Posterior vena cava (tissue), 2 donors: Measurements from ENCODE around the gene TTC3. TPM values are rescaled to one million over a fixed set of nuclear protein-coding genes. Genes with fewer than 3 reads are reported as not detected.
A peak's percentile ranks its signal among the peaks of the same experiment; 100 is the strongest.

ENCODE experiments used
- DNase-seq: peaks from one replicate; pipeline ENCODE4 v3.0.0-alpha.2; 2020; ENCODE audit warnings: low spot score
- intact Hi-C, 2 donors: fragments of 100-400 bp; cut with DNase I; formaldehyde crosslinking; loops; one replicate each; pipeline versions ENCODE4 v1.14.1 to v1.14.2; 2022 to 2023
- total RNA-seq, 2 donors: library from RNA; stranded (reverse); fragmentation: NEBNext Ultra II Directional; extraction: Animal tissue kit (Norgen Biotek cat#: 25700); gene quantifications; one replicate each; pipeline ENCODE4 v1.2.1, GENCODE V29; 2021
- donor health status: DM: yes; HTN: yes; CAD: no.
- donor health status: DM: yes; HTN: yes; CAD: no.

Gene TTC3
- total RNA-seq, 2 donors from 2014 or later: 98.4 to 123 TPM

DNA sequence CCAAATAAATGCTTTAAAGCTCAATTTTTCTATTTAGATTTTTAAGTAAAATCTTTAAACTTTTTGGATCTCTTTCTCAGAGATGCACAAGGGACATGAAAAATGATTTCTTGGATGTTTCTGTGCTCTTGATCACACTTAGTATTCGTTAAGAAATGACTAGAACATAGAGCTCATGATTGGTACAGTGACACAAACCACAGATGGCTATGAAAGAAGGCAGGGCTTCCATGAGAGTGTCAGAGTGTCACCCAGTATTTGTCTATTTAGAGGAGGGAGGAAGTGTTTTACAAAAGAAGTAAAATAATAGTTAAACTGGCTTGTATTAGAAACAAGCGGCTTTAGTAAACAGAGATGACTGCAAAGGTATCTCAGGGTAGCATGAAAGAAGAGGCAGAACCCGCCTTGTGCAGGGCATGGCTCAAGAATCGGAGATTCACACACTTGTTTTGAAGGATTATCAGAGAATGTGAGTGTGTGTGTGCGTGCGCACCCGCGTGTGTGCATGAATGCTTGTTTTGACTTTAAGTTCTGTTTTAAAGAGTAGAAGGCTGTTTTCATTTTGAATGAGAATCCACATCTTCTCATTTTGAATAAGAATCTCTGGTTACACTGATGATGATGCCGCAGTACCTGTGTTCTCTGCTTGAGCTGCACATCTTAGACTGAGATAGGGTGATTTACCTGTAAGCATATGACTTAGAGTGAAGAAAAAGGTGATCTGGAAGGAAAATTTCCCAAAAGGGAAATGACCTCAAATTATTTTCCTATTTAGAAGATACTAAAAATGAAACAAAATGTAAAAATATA is 111.9 kb downstream of the TTC3 start:
- no peak for DNase-seq
- intact Hi-C loops: loop anchor here in 1 of 2 donors (1.0 kb wide), 1 partner anchor 12 kb away; no protein-coding TSS in a partner anchor

DNA sequence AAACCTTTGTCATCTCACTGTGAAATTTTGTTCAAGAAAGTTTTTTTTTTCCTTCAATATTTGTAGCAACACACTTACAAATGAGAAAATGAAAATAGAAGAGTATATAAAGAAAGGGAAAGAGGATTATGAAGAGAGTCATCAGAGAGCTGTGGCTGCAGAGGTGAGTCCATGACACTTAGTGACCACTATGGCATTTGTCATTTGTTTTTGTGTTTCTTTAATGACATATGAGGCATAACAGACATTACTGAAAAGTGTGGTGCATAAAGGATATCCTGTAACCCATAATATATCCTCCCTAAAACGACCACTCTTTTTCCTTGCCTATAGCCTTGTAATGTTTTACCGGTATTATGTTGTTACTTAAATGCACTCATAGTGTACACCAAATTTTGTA is 113.9 kb downstream of the TTC3 start:
- intact Hi-C loops: no loop called here
- no peak for DNase-seq

DNA sequence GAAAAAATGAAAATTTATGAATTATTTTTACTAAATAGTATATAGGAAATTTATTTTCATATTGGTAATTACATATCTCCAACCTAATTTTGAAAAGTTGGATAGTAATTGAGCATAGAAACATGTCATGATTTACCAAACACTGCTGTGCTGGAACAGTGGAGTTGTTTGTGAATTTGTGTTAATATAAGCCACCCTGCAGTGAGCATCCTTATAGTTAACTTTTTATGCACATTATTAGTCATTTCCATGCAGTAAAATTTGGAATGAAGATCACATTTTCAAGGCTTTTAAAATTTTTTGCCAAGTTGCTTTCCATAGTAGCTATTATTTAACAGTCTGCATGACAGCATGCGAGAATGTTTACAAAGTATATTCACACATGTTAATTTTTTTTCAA is 115.8 kb downstream of the TTC3 start:
- no peak for DNase-seq

DNA sequence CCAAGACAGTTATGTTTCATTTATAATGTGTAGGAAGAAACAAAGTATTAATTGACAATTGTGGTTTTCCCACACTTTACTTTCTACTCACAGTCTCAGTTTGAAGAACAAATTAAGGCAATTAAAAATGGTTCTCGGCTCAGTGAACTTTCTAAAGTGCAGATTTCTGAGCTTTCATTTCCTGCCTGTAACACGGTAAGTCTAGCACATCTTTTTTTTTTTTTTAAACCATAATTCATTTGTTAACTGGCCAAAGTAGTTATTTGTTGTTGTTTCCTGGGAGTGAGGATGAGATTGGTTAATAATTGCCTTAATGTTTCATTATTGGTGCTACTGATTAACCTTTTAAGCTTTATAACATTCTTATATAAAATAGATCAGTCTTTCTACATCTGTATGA is 119.0 kb downstream of the TTC3 start:
- no peak for DNase-seq
- intact Hi-C loops: no loop called here

More for the DNA sequence above, 115.8 kb downstream of the TTC3 start:
- intact Hi-C loops: no loop called here

DNA sequence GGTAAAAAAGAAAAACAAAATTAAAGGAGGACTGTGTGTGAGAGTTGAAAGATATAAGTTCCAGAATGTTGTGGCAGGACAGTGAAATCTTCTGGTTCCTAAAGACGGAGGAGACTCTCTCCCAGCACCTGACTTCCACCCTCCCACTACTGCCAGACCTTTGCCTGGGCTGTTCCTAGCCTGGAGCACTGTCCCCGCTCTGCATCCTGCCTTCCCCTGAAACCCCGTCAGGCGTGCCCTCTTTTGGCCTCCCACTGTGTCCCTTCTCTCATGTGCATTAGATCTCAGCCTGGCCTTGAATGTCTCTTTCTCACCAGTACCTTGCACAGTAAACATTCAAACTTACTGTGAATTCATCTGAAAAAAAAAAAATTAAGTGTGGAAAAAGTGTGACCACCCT is 120.0 kb downstream of the TTC3 start:
- DNase-seq: no peak
- intact Hi-C loops: no loop called here

DNA sequence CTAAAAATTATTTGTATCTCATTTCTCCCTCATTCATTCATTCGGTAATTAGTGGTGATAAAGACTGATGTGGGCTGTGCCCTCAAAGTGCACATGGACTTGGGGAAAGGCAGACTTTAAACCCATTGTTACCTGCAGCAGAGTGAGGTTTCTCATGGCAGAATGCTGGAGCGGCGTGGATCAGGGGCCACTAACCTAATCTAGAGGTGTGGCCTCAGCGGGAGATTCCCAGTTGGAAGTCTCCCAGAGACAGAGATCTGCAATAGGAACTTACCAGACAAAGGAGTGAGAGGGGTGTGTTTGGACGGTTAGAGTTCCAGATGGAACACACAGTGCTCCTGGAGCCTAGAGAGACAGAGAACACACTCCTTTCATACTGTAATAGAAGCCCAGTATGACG is 120.6 kb downstream of the TTC3 start:
- no peak for DNase-seq
- intact Hi-C loops: no loop called here

DNA sequence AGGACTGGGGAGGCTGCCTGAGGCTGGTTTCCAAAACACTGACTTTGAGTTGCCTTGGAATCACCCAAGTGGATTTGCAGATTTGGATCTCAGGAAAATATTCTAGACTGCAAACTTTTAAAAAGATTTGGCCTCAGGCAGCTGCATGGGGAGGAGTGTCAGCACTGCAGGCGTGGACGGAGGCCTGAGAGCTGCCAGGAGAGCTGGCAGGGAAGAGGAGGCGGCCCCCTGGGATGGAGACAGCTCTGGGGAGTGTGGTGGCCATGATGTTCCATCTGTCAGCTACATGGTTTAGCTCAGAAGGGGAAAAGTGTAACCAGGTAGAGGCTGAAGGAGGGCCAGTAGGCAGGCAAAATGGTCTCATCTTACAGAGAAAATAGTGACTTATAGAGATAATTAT is 122.0 kb downstream of the TTC3 start:
- intact Hi-C loops: no loop called here
- DNase-seq: no peak

DNA sequence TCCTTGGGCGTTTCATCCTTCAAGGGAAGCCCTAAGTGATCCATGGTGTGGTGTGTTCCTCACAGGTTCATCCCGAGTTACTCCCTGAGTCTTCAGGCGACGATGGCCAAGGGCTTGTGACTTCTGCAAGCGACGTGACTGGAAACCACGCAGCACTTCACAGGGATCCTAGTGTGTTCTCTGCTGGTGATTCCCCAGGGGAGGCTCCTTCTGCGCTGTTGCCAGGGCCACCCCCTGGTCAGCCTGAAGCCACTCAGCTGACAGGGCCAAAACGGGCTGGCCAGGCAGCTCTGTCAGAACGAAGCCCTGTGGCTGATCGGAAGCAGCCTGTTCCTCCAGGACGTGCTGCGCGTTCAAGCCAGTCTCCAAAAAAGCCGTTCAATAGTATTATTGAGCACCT is 122.6 kb downstream of the TTC3 start:
- no peak for DNase-seq
- intact Hi-C loops: no loop called here

DNA sequence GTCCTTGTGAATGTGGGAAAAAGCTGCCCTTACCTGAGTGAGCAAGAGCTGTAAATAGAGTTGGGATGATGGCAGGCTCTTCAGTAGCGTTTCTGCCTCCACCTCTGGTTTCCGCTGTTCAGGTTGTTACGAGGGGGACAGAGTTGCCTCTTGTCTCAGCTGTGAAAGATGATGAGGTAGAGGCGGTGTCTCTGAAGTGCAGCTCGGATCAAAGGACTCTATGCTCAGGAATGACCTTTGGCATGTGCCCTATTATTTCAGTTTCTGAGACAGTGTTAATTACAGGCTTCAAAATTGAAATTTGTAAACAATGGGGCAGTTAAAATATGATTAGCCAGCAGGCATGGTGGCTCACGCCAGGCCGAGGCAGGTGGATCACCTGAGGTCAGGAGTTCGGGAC is 123.8 kb downstream of the TTC3 start:
- DNase-seq: no peak
- intact Hi-C loops: no loop called here

DNA sequence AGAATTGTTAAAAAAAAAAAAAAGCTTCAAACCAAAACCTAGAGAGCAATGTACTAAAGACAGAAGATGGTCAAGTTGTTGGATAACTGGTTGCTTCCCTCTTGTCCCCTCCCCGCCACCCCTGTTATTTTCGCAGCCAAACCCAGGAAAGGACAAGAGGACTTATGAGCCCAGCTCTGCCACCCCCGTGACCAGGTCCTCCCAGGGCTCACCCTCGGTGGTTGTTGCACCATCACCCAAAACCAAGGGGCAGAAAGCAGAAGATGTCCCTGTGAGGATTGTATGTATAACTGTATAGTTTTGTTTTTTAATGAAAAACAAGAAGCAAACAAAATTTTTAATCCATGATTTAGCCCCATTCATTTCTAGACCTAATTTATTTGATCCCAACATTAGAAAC is 124.7 kb downstream of the TTC3 start:
- intact Hi-C loops: no loop called here
- no peak for DNase-seq

DNA sequence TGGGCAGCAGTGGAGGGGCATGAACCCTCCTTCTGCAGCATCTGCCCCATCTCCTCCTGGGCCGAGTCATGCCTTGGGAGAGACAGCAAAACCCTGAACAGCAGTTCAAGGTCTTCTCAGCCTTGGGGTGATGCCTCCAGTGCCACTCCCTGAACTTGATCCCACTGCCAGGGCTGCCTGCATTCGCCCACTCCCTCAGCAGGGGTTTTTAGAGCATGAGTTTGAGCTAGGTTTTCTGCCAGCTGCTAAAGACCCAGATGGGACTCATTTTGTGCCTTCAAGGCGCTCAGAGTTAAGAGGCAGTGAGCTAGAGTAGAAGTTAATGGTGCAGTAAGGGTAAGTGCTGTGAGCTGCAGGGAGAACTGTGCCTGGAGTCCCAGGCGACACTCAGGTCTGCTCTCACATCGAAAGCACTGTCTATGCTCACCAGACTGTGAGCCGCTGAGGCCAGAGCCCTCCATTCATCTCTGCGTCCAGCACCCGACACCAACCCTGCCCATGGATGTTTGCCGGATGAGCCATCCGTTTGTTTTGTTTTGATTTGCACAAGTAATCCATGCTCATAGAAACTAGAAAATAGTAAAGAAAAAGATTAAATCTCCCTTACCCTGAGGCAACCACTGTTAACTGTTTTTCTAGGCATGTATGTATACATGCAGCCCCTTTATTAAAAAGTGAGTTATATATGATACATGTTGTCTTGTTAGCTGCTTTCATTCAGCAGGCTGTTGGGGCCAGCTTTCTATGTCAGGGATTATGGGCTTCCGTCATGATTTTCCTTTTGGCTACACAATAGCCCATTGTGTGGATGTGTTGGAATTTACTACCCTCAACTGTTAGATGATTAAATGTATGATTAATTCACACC is 126.2 kb downstream of the TTC3 start:
- DNase-seq: no peak
- intact Hi-C loops: no loop called here

DNA sequence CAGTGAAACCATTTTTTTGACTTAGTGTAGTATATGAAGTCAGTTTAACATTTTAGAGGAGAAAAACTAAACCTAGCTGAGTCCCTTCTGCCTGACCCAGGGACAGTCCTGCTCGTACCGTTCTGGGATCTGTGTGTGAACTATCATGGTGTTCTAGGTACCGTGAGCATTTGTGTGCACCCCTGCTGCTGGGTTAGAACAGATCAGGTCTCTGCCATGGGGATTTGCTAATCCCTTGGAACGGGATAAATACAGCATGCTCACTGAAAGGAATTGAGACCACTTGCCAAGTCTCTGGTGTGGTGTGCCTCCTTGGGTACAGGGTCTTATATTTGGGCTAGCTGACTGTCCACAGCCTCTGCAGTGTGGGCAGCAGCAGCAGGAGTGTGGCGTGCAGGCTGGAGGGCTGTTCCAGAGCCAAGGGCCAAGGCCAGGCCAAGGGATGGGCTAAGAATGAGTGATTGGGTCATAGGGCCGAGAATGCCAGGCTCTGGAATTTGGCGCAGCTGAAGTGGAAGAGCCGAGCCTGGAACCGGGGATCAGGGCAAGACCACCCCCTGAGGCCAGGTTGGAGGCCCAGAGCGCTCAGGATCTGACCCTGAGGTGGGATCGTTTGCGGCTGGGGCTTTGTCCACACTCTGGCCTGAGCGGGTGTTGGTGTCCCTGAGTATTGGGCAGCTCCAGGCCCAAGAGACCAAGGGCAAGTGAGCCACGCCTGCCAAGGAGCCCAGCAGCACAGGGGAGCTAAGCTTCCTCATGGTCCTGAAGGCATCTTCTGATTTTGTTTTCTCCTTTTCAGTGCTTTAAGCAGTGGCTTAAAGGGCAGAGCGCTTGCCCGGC is 127.8 kb downstream of the TTC3 start:
- intact Hi-C loops: no loop called here
- no peak for DNase-seq

DNA sequence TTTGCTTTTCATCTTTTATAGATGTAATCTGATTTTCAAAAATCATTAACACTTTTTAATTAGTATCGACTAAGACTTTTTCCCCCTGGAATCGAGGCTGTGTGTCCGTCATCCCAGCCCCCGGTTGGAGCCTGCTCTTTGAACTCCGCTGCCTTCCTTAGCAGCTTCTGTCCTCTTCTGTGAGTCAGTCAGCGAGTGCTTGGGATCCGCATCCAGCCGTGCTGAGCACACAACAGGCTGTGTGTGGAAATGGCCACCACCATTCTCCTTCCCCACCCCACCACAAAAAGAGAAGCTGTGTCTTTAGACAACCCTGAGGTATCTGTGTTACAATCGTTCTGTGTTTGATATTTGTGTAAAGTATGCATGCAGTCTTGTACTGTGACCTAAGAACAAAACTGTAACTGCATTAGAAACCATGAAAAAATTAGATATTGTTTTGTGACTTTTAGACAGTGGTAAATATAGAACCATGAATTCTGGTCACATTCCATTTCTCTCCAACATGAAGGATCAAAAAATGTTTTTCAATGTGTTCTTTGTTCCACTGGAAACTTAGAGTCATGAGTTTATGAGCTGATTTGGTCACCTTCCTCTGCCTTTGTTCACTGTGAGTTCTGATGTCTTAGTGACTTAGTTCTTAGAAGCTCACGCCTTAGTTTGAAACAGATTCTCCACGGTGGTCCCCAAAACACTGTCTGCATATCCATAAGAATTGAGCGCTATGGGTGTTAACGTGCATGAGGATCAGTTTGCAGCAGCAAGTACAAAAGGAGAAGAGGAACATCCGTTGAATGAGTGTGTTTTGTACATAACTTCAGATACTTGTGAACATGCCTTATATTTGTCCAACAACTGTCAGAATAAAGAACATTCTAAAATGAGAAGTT is 129.4 kb downstream of the TTC3 start:
- DNase-seq: no peak

DNA sequence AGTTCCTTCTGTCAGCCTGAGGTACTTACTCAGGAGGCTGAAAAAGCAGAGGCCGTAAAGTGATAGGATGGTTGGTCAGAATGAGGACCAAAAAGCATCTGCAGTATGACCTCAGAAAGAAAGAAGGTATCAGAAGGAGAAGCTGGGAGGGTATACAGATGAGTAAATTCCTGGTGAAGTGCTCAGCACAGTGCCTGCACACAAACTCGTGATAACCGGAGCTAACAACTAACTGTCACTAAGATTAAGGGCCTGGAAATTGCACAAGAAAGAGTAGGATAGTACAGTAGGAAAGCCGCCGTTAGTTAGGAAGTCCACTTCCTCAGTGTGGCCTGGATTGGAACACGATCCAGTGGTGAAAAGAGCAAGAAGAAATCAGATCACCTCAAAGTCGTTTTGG is 131.5 kb downstream of the TTC3 start:
- intact Hi-C loops: no loop called here
- no peak for DNase-seq

More for the DNA sequence above, 129.4 kb downstream of the TTC3 start:
- intact Hi-C loops: no loop called here

DNA sequence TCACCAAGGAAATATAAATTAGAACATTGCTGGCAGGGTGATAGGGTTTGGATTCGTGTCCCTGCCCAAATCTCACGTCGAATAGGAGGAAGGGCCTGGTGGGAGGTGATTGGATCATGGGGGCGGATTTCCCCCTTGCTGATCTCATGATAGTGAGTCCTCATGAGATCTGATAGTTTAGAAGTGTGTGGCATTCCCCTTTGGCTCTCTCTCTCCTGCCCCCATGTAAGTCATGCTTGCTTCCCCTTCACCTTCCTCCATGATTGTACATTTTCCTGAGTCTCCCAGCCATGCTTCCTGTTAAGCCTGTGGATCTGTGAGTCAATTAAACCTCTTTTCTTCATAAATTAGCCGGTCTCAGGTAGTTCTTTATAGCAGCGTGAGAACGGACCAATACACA is 133.4 kb downstream of the TTC3 start:
- no peak for DNase-seq
- intact Hi-C loops: no loop called here

DNA sequence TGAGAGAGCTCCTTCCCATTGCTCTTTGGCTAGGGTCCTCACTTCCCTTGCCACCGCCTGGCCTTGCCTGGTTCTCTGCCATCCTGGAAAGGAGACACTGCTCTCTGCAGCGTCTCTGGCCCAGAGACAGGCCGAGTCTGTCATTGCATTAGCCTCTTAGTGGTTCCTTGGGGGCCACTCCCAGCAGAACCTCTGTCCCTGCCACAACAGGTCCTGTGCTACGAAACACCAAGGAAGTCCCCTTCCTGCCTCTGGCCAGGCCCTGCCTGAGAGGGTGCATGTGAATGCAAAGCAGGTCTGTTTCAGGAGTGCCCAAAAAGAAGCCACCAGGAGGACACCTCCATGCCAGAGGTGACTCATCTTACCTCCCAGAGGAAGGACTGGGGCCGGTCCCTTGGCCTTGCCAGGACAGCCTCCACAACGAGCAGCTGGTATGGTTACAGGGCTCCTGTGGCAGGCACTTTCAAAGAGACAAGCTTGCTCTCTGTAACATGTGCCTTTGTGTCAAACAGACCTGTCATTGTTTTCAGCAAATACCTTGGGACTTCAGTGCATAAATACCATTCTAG is 134.5 kb downstream of the TTC3 start:
- DNase-seq: no peak

DNA sequence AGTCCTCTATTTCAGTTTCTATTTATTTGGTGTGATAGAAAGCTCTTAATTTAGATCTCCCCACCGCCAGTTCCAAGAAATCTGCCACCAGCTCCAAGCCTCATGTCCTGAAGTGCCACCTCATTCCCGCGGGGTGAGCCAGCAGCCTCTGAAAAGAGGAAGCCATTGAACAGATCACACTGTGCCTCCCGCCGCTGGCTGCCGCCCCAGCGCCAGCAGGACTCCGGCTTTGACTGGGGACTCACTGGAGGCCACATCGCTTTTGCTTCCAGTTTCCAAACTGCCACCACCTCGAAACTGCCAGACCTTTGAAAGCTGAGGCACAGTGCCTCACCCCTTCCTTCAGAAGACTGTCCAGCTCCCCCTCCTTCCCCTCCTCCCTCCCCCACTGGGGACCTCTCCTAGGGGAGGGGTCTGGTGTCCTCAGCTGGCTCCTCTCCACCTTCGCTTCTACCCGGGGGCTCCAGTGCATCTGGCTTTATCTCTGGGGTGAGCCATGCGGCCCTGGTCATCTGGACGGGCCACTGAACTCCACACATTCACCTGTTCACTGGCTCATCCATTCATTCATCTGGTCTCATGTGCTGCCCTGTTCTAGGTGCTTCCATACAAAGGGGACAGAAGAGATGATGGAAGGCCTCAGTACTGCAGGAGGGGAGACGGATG is 135.1 kb downstream of the TTC3 start:
- intact Hi-C loops: no loop called here
- DNase-seq: peak; percentile 92

More for the DNA sequence above, 134.5 kb downstream of the TTC3 start:
- intact Hi-C loops: no loop called here

DNA sequence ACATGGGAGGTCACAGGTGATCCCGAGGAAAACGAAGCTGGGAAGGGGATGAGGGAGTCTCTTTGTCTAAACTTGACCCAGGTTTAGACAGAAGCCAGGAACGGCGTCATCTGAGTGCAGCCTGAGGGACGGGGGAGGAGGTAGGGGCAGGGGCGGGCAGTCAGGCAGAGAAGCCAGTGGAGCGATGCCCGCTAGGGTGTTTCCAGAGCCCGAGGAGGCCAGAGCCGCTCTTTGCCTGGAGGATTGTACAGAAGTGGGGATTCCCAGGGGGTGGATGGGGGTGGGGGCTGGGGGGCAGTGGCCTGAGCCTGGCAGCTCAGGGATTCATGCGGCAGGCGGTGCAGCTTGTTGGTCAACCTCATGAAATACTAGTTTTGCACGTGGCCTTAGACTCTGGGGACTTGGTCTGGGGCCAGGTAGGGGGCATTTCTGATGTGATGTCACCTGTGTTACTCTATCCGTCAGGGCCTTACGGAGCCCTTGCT is 135.7 kb downstream of the TTC3 start:
- no peak for DNase-seq
- intact Hi-C loops: no loop called here
